CD4-positive, CD25-positive, alpha-beta regulatory T cell (primary cell): ENCODE data around the gene ARHGEF6. TPM values are rescaled to one million over a fixed set of nuclear protein-coding genes. Genes with fewer than 3 reads are reported as not detected.

Source experiments
- ATAC-seq, 2 donors: fragments of 150-1000 bp; cut with Tn5 transposase; one replicate each; pipeline ENCODE4 v1.10.0; 2021; ENCODE audit warnings: low read depth in 2 of 2, moderate number of reproducible peaks in 2 of 2, moderate library complexity in 1 of 2
- DNase-seq, 3 donors: peaks; one replicate each; pipeline versions ENCODE4 v3.0.0 to v3.0.0-alpha.2; 2012 to 2022; ENCODE audit warnings: mixed read lengths in 1 of 3
- H3K27ac ChIP-seq: one replicate; pipeline ENCODE4 v1.7.0; 2013; ENCODE audit warnings: mild to moderate bottlenecking, low read length; ENCODE audit not compliant: insufficient read depth, poor library complexity, severe bottlenecking
- H3K27me3 ChIP-seq: one replicate; pipeline ENCODE4 v1.7.0; 2013; ENCODE audit warnings: low read length; ENCODE audit not compliant: control insufficient read depth, insufficient read depth
- H3K36me3 ChIP-seq: one replicate; pipeline ENCODE4 v1.7.0; 2013; ENCODE audit warnings: mild to moderate bottlenecking, low read length, moderate library complexity; ENCODE audit not compliant: control insufficient read depth, insufficient read depth
- H3K4me1 ChIP-seq: 2 replicates; pipeline ENCODE4 v1.7.0; 2013; ENCODE audit warnings: mild to moderate bottlenecking, low read length; ENCODE audit not compliant: insufficient read depth, control insufficient read depth, poor library complexity, severe bottlenecking
- H3K4me3 ChIP-seq: one replicate; pipeline ENCODE4 v1.7.0; 2013; ENCODE audit warnings: low read depth, mild to moderate bottlenecking, low read length, moderate library complexity
- H3K9me3 ChIP-seq, 2 experiments: 1 replicate in 1 of 2; 2 replicates in 1 of 2; pipeline ENCODE4 v1.7.0; 2013; ENCODE audit warnings: low read length in 2 of 2, mild to moderate bottlenecking in 1 of 2, moderate library complexity in 1 of 2; ENCODE audit not compliant: control insufficient read depth in 2 of 2
- H3K27ac Mint-ChIP-seq, 3 donors: one replicate each; pipeline ENCODE4 v1.8.0; 2020 to 2022; ENCODE audit warnings: mild to moderate bottlenecking in 3 of 3, mixed read lengths in 3 of 3, moderate library complexity in 2 of 3
- H3K27me3 Mint-ChIP-seq: one replicate; pipeline ENCODE4 v1.8.0; 2022; ENCODE audit warnings: mild to moderate bottlenecking, mixed read lengths
- H3K36me3 Mint-ChIP-seq: one replicate; pipeline ENCODE4 v1.8.0; 2020; ENCODE audit warnings: mixed read lengths
- H3K4me1 Mint-ChIP-seq, 4 donors: one replicate each; pipeline ENCODE4 v1.8.0; 2020 to 2022; ENCODE audit warnings: mixed read lengths in 4 of 4, mild to moderate bottlenecking in 1 of 4
- H3K4me3 Mint-ChIP-seq, 4 donors: one replicate each; pipeline ENCODE4 v1.8.0; 2020 to 2022; ENCODE audit warnings: mild to moderate bottlenecking in 4 of 4, mixed read lengths in 4 of 4, moderate library complexity in 3 of 4
- H3K9me3 Mint-ChIP-seq, 7 donors: one replicate each; pipeline ENCODE4 v1.8.0; 2020 to 2022; ENCODE audit warnings: mixed read lengths in 7 of 7, mild to moderate bottlenecking in 3 of 7, moderate library complexity in 2 of 7
- polyA plus RNA-seq, 4 donors: library from polyadenylated mRNA; unstranded; fragments of 300-500 nt; fragmentation: Illumina TruSeq; gene quantifications; one replicate each; pipeline ENCODE4 v1.2.3, GENCODE V29; 2021
- total RNA-seq: library from RNA; stranded (reverse); gene quantifications from one replicate; pipeline ENCODE4 v1.2.3, GENCODE V29; 2022

ARHGEF6 gene
- total and polyA plus RNA-seq, 5 donors from 2014 or later, result 83.0 to 111 (median 87.8) TPM

GRCh38 chrX:136625246-136625645 is 155.5 kb downstream of the ARHGEF6 start:
- H3K9me3 Mint-ChIP-seq, result peaks cover 0 to 2% (median 0%) of the 10 kb centered on the region in 7 donors
- H3K27me3 Mint-ChIP-seq, result no peaks in the 10 kb centered on the region
- no peak overlapping the region for H3K4me3 Mint-ChIP-seq
- H3K27ac Mint-ChIP-seq, result peak overlapping the region in 1 of 3 donors; percentile 66
- H3K36me3 ChIP-seq, result no peaks in the 10 kb centered on the region
- H3K4me1 Mint-ChIP-seq, result peaks cover 9 to 69% (median 36%) of the 10 kb centered on the region in 4 donors
- no peaks in the 10 kb centered on the region for H3K9me3 ChIP-seq
- ATAC-seq (no peak), DNase-seq (no peak)
- peaks cover 41% of the 10 kb centered on the region for H3K4me1 ChIP-seq
- no peak overlapping the region for H3K4me3 ChIP-seq
- H3K27ac ChIP-seq, result no peak overlapping the region
- H3K27me3 ChIP-seq, result no peaks in the 10 kb centered on the region
- no peaks in the 10 kb centered on the region for H3K36me3 Mint-ChIP-seq

- Histone ChIP-seq H3K36me3 (no peaks in the 10 kb centered on the region), H3K4me3 (no peak overlapping the region), H3K27ac (no peak overlapping the region), H3K27me3 (no peaks in the 10 kb centered on the region), H3K4me1 (peaks cover 27% of the 10 kb centered on the region), H3K9me3 (no peaks in the 10 kb centered on the region)
- Mint-ChIP-seq H3K36me3 (no peaks in the 10 kb centered on the region), H3K27me3 (no peaks in the 10 kb centered on the region), H3K9me3 (peaks cover 0 to 2% (median 0%) of the 10 kb centered on the region in 7 donors), H3K4me1 (peaks cover 9 to 68% (median 32%) of the 10 kb centered on the region in 4 donors), H3K27ac (peak overlapping the region in 1 of 3 donors; percentile 17), H3K4me3 (no peak overlapping the region)
- no peak for DNase-seq
- ATAC-seq, result no peak
Observed at GRCh38 chrX:136623396-136623795, 157.3 kb downstream of the ARHGEF6 start.

- ATAC-seq, result no peak
- peaks cover 0 to 2% (median 0%) of the 10 kb centered on the region in 7 donors for H3K9me3 Mint-ChIP-seq
- peak overlapping the region in 2 of 3 donors; percentile 16 to 38 for H3K27ac Mint-ChIP-seq
- Histone ChIP-seq H3K27ac (no peak overlapping the region), H3K36me3 (no peaks in the 10 kb centered on the region), H3K27me3 (no peaks in the 10 kb centered on the region), H3K9me3 (no peaks in the 10 kb centered on the region), H3K4me3 (no peak overlapping the region), H3K4me1 (peaks cover 28% of the 10 kb centered on the region)
- no peaks in the 10 kb centered on the region for H3K27me3 Mint-ChIP-seq
- peaks cover 9 to 67% (median 27%) of the 10 kb centered on the region in 4 donors for H3K4me1 Mint-ChIP-seq
- H3K36me3 Mint-ChIP-seq, result no peaks in the 10 kb centered on the region
- no peak for DNase-seq
- H3K4me3 Mint-ChIP-seq, result no peak overlapping the region
Observed at GRCh38 chrX:136622568-136622967, 158.2 kb downstream of the ARHGEF6 start.

- no peak overlapping the region for H3K4me3 Mint-ChIP-seq
- no peak overlapping the region for H3K27ac Mint-ChIP-seq
- H3K4me1 ChIP-seq, result peaks cover 19% of the 10 kb centered on the region
Observed at GRCh38 chrX:136620780-136621179, 160.0 kb downstream of the ARHGEF6 start.

GRCh38 chrX:136619899-136620505 is 160.7 kb downstream of the ARHGEF6 start:
- H3K4me1 ChIP-seq, result peaks cover 18% of the 10 kb centered on the region

More at GRCh38 chrX:136620780-136621179, 160.0 kb downstream of the ARHGEF6 start:
- H3K36me3 ChIP-seq, result no peaks in the 10 kb centered on the region
- no peaks in the 10 kb centered on the region for H3K9me3 ChIP-seq
- peaks cover 0 to 2% (median 0%) of the 10 kb centered on the region in 7 donors for H3K9me3 Mint-ChIP-seq
- ATAC-seq (no peak), DNase-seq (no peak)
- H3K27me3 Mint-ChIP-seq, result no peaks in the 10 kb centered on the region
- peaks cover 7 to 64% (median 24%) of the 10 kb centered on the region in 4 donors for H3K4me1 Mint-ChIP-seq
- no peak overlapping the region for H3K4me3 ChIP-seq
- H3K27ac ChIP-seq, result no peak overlapping the region
- no peaks in the 10 kb centered on the region for H3K36me3 Mint-ChIP-seq
- H3K27me3 ChIP-seq, result no peaks in the 10 kb centered on the region

GRCh38 chrX:136616987-136617685 is 163.6 kb downstream of the ARHGEF6 start:
- Mint-ChIP-seq H3K36me3 (no peaks in the 10 kb centered on the region), H3K4me1 (peaks cover 7 to 53% (median 20%) of the 10 kb centered on the region in 4 donors), H3K4me3 (peak overlapping the region in 3 of 4 donors; percentile 10 to 72 (median 17)), H3K9me3 (no peaks in the 10 kb centered on the region), H3K27ac (peak overlapping the region; percentile 48 to 90 (median 89)), H3K27me3 (no peaks in the 10 kb centered on the region)
- no peaks in the 10 kb centered on the region for H3K36me3 ChIP-seq
- no peaks in the 10 kb centered on the region for H3K27me3 ChIP-seq
- ATAC-seq, result peak; percentile 90 to 92
- peak overlapping the region; percentile 29 for H3K27ac ChIP-seq
- peak overlapping the region; percentile 62 for H3K4me3 ChIP-seq
- peaks cover 18% of the 10 kb centered on the region for H3K4me1 ChIP-seq
- no peaks in the 10 kb centered on the region for H3K9me3 ChIP-seq
- peak in 2 of 3 donors; percentile 39 to 71 for DNase-seq

More at GRCh38 chrX:136619899-136620505, 160.7 kb downstream of the ARHGEF6 start:
- H3K27ac ChIP-seq, result peak overlapping the region; percentile 18
- H3K9me3 ChIP-seq, result no peaks in the 10 kb centered on the region
- H3K27ac Mint-ChIP-seq, result peak overlapping the region in 2 of 3 donors; percentile 18 to 67
- H3K36me3 ChIP-seq, result no peaks in the 10 kb centered on the region
- DNase-seq (peak in 2 of 3 donors; percentile 32 to 70), ATAC-seq (peak; percentile 56 to 65)
- peak overlapping the region; percentile 4 to 43 (median 25) for H3K4me3 Mint-ChIP-seq
- H3K9me3 Mint-ChIP-seq, result peaks cover 0 to 2% (median 0%) of the 10 kb centered on the region in 7 donors
- H3K27me3 Mint-ChIP-seq, result no peaks in the 10 kb centered on the region
- no peaks in the 10 kb centered on the region for H3K27me3 ChIP-seq
- peak overlapping the region; percentile 40 for H3K4me3 ChIP-seq
- H3K4me1 Mint-ChIP-seq, result peaks cover 9 to 60% (median 24%) of the 10 kb centered on the region in 4 donors
- H3K36me3 Mint-ChIP-seq, result no peaks in the 10 kb centered on the region
